Measurements from ENCODE around the gene PEPD.

Gene PEPD

DNA sequence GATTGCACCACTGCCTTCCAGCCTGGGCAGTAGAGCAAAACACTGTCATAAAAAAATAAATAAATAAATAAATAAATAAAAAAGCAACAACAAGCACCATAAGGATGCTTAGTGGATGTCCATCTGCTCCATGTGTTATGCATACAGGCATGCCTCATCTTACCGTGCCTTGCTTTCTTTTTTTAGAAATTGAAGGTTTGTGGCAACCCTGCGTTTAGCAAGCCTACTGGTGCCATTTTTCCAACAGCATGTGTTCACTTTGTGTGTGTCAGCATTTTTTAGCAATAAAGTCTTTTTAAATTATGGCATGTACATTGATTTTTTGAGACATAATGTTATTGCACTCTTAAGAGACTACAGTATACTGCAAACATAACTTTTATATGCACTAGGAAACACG lies 68.3 kb downstream of the PEPD start:
- no peak for DNase-seq

DNA sequence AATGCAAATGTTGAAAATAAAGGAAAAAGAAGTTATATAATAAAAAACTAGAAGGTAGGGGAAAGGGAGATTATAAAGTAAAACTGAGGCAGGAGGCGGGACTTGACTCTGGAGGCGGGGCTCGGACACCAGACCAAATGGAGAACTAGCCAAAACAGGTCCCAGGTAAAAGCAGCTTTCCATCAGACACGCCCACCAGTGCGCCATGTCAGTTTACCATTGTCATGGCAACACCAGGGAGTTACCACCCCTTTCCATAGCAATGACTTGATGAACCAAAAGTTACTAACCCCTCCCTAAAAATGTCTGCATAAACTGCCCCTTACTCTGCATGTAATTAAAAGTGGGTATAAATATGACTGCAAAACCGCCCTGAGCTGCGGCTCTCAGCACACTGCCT lies 70.9 kb downstream of the PEPD start:
- DNase-seq: no peak

DNA sequence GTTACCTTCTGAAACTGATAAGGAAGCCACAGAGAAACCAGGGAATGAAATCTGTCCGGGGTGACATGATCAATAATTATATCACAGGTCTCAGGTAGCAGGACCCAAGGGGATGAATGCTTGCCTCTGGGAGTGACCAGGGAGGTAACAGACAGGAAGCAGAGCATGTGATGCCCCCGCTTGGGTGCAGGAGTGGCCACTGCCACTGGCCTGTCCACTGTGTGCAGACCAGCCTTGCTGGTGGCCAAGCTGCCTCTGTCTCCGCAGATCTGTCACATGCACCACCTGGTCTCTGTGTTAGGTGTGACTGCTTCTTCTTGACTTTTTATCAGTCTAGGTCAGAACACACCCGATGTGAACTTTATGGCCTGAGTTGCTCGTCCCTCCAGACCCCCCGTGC lies 71.8 kb downstream of the PEPD start:
- DNase-seq: no peak

GRCh38 chr19:33448159-33448516 lies 73.5 kb downstream of the PEPD start:
- no peak for DNase-seq

- DNase-seq: no peak
These were observed 74.0 kb downstream of the PEPD start for GRCh38 chr19:33447336-33448158.

DNA sequence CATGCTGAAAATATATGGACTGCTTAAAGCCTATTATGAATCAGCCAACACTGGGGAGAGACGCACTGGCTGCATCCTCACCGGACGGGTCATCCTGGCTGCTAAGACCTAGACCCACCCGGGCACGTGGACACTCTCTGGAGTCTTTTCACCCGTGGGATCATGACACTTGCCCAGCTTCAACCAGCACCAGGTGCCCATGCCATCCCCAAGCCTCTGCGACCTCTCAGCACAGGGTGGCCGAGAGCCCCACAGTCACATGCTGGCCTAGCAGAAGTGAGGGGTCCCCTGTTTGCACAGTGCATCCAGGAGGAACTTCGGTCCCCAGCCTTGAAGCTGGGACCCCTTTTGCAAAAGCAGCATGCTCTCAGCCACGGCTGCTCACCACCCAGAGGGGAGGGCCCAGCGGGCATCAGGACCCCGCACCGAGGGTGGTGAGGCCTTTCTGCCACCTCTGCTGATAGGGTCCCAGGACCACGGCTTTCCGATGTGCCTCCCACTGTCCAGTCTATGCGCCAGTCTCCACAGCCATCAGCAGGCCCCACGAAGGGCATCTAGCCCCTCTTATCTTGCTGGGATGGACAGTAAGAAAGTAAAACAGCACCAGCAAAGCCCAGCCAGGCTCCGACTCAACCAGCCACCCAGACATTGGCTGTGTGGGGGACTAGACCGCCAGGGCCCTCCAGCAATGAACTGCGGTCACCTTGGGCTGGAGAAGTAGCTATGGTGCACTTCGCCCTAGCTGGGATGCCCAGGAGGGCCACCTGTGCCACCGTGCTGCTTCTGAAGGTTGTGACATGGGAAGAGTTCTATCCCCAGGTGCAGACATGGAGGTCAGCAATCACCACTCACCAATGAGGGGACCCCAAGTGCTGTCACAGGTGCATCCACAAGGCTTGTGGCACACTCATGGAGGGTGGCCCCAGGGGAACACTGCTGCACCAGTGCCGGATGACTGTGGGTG lies 75.0 kb downstream of the PEPD start:
- DNase-seq: no peak

- DNase-seq: no peak
These were observed 75.9 kb downstream of the PEPD start for GRCh38 chr19:33445442-33446329.

DNA sequence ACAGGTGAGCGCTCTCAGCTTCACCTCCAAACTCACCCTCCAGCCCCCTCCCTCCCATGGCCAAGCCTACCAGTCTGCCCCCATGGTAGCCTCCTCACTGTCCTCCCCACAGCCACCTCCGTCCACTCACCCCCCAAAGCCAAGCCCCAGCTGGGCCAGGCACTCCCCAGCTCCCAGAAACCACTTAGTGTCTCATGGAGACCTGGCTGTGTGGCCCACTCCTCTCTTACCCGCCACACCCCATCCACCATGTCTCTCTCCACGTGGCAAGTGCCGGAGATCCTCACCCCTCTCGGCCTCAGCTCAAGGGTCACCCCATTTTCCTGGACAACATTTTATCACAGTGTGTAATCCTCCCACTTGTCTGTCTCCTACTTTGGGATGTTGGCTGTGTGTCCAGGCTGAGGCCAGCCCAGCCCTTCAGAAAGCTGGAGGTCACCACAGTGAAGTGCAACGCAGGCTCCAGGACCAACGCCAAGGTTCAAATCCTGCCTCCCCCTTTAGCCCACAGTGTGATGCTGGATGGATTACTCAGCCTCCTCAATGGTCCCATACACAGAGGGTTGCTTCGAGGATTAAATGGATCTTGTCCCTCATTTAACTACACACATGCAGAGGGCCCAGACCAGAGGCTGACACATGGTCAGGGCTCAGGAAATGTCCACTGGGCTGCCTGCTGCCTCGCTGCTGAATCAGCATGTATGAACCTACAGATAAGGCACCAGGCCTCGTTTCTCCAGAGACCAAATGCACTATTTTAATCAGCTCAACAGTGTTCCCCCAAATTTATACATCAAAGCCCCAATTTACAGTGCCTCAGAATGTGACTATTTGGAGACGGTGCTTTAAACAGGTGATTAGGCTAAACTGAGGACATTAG lies 76.8 kb downstream of the PEPD start:
- DNase-seq: no peak

- DNase-seq: no peak
These were observed 77.7 kb downstream of the PEPD start for GRCh38 chr19:33443638-33444561.

GRCh38 chr19:33442706-33443105 lies 78.9 kb downstream of the PEPD start:
- no peak for DNase-seq

- no peak for DNase-seq
These were observed 79.8 kb downstream of the PEPD start for GRCh38 chr19:33441828-33442227.

DNA sequence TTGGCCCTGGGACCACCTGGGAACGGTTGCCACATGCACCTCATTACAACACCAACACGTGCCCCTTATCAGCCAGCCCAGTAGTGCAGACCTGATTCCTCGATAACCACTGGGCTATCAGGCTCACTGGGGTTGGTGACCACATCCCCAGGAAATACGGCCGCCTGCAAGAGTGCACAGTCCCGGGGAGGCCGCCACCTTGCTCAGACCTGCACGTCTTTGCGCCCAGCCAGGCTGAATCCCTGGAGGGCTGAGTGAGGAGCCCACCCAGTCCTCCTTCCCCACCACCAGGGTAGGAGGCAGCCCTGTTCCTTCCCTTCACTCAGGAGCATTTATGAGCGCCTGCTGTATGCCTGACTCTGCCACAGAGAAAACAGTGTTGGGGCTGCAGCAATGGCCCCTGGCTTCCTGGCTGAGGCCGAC lies 80.3 kb downstream of the PEPD start:
- no peak for DNase-seq

DNA sequence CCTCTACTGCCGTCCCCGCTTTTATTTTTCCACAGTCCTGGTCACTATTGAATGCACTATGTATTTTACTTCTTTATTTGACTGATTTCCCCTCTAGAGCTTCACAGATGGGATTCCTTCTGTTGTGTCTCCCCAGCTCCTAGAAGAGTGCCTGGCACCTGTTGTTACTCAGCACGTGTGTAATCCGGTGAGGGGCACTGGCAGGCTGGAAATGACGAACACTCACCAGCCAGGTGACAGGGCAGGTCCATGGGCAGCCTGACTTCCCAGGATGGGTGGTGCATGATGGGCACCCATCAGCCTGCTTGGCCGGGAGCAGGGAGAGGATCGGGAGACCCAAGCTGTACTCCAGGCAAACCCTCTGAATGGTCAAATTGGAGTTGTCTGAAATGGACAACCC lies 80.9 kb downstream of the PEPD start:
- DNase-seq: no peak

- no peak for DNase-seq
These were observed 81.3 kb downstream of the PEPD start for GRCh38 chr19:33440241-33440640.

GRCh38 chr19:33438987-33439781 lies 82.4 kb downstream of the PEPD start:
- no peak for DNase-seq

- DNase-seq: peak; percentile 96
These were observed 83.5 kb downstream of the PEPD start for GRCh38 chr19:33437821-33438671.

DNA sequence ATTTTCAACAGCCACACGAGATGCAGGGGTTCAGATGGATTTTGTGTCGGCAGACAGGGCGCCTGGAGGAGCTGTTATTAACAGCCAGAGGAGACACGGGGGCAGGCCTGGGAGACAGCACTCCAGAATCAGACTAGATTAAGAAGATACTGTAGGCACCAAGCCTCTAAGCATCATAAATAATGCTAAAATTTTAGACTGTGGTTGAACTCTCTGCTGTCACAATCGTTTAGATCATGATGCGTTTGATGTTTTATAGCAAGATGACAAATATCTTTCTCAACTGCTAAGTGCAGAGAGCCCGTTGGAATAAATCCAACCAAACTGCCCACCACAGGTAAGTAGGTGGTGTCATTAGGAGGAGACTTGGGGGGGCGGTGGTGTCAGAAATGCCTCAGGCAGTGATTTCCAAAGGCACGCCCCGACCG lies 84.2 kb downstream of the PEPD start:
- DNase-seq: no peak

Measured in NCI-H345 (cell line).